ENCODE measurements around the gene ATP4A.

Gene ATP4A

GRCh38 chr19:35549174-35549788, 14.2 kb downstream of the ATP4A start:
- peak; percentile 35 to 41 for DNase-seq

- DNase-seq, result no peak
These were observed 16.9 kb downstream of the ATP4A start for GRCh38 chr19:35546532-35546931.

- peak in 1 of 2 experiments; percentile 14 for DNase-seq
These were observed 17.5 kb downstream of the ATP4A start for GRCh38 chr19:35545855-35546381.

GRCh38 chr19:35545001-35545854, 18.2 kb downstream of the ATP4A start, which contains the start of gene TMEM147:
Gene TMEM147 (plus strand): TSS chr19:35545626. CDS start chr19:35545740, 114 bp downstream.
- peak; percentile 42 to 78 for DNase-seq

GRCh38 chr19:35544110-35544802, 19.2 kb downstream of the ATP4A start:
- no peak for DNase-seq

GRCh38 chr19:35543280-35544109, 20.0 kb downstream of the ATP4A start:
- no peak for DNase-seq

- no peak for DNase-seq
These were observed 21.2 kb downstream of the ATP4A start for GRCh38 chr19:35542209-35542608.

GRCh38 chr19:35540356-35540927, 23.0 kb downstream of the ATP4A start:
- DNase-seq, result no peak

- DNase-seq, result no peak
These were observed 23.6 kb downstream of the ATP4A start for GRCh38 chr19:35539850-35540249.

- no peak for DNase-seq
These were observed 24.1 kb downstream of the ATP4A start for GRCh38 chr19:35539314-35539713.

GRCh38 chr19:35534803-35535480, 28.5 kb downstream of the ATP4A start:
- no peak for DNase-seq

- DNase-seq, result no peak
These were observed 29.6 kb downstream of the ATP4A start for GRCh38 chr19:35533822-35534392.

GRCh38 chr19:35533201-35533821, 30.1 kb downstream of the ATP4A start, which contains the start of gene GAPDHS:
Gene GAPDHS (plus strand): TSS chr19:35533456. CDS start chr19:35533528, 72 bp downstream.
- no peak for DNase-seq

- no peak for DNase-seq
These were observed 32.2 kb downstream of the ATP4A start for GRCh38 chr19:35531291-35531690.

GRCh38 chr19:35529241-35530218, 33.9 kb downstream of the ATP4A start:
- DNase-seq, result no peak

- no peak for DNase-seq
These were observed 35.0 kb downstream of the ATP4A start, which contains the start of gene SBSN for GRCh38 chr19:35528218-35529038. Gene SBSN (minus strand): TSS chr19:35528311. CDS start chr19:35528281, 30 bp downstream.

- DNase-seq, result no peak
These were observed 37.6 kb downstream of the ATP4A start for GRCh38 chr19:35525873-35526272.

Measured in SW 1271 (cell line).